HCT116 (cell line): ENCODE results near the gene SLC41A3. TPM values are rescaled to one million over a fixed set of nuclear protein-coding genes. Genes with fewer than 3 reads are reported as not detected.

Source experiments
- ATAC-seq: fragments of 200-7000 bp; cut with Tn5 transposase; 2 replicates; pipeline ENCODE4 v1.9.1; 2020; ENCODE audit warnings: mild to moderate bottlenecking, moderate library complexity
- BruUV-seq: library from RNA; stranded (reverse); fragments of 400-500 nt; replicated peaks from 2 replicates; lab custom pipeline; 2021; lab: Mats Ljungman, UMichigan
- CTCF ChIA-PET: fragments of 300-600 bp; sonication (Branson Sonifier 250); formaldehyde crosslinking; loops from one replicate; lab custom pipeline; 2021; ENCODE audit warnings: antibody characterized with exemption; lab: Charles Lee
- POLR2A ChIA-PET: fragments of 300-600, 350-600 bp; sonication (Branson Sonifier 250); formaldehyde crosslinking; loops from one replicate; lab custom pipeline; 2021; ENCODE audit warnings: antibody characterized with exemption; lab: Charles Lee
- RAD21 ChIA-PET, 2 experiments: fragments of 300-600 bp; sonication (Branson Sonifier 250); formaldehyde crosslinking; loops; one replicate each; lab custom pipeline; 2023; ENCODE audit warnings: low total read pairs in 2 of 2; ENCODE audit not compliant: uncharacterized antibody in 2 of 2, unreplicated experiment in 2 of 2, low non-redundant PET in 1 of 2; lab: Charles Lee
- DNase-seq: peaks from one replicate; pipeline ENCODE4 v3.0.0-alpha.2; 2010; ENCODE audit warnings: low read depth, low spot score
- H2AFZ ChIP-seq: fragments of 200-600 bp; shearing (Covaris generic), sonication (generic); 2 replicates; pipeline ENCODE4 v1.6.1; 2017; ENCODE audit warnings: low read depth, mixed run types, mixed read lengths, antibody characterized with exemption, low read length; ENCODE audit not compliant: poor library complexity, severe bottlenecking
- H3K27ac ChIP-seq: 2 replicates; pipeline ENCODE4 v1.5.1; 2012; ENCODE audit warnings: low read depth, low read length
- H3K27me3 ChIP-seq: fragments of 200-600 bp; sonication (generic); 2 replicates; pipeline ENCODE4 v1.6.1; 2016; ENCODE audit warnings: mixed run types, low read length, mixed read lengths; ENCODE audit not compliant: insufficient read depth
- H3K36me3 ChIP-seq, 2 experiments: fragments of 200-500 bp in 1 of 2; fragments of 200-600 bp in 1 of 2; sonication (Bioruptor generic) in 1 of 2; sonication (generic) in 1 of 2; 2 replicates each; pipeline versions ENCODE4 v1.5.1 to v1.6.1; 2014 to 2016; ENCODE audit warnings: low read length in 2 of 2, inconsistent platforms in 1 of 2, mixed read lengths in 1 of 2, mixed run types in 1 of 2; ENCODE audit not compliant: insufficient read depth in 2 of 2, control insufficient read depth in 1 of 2
- H3K4me1 ChIP-seq, 2 experiments: fragments of 200-600 bp in 1 of 2; sonication (generic) in 1 of 2; 2 replicates each; pipeline versions ENCODE4 v1.5.1 to v1.6.1; 2012 to 2017; ENCODE audit warnings: low read length in 2 of 2, inconsistent platforms in 1 of 2, mild to moderate bottlenecking in 1 of 2, mixed read lengths in 1 of 2, mixed run types in 1 of 2, moderate library complexity in 1 of 2; ENCODE audit not compliant: insufficient read depth in 2 of 2, control insufficient read depth in 1 of 2
- H3K4me2 ChIP-seq: fragments of 200-600 bp; sonication (generic); 2 replicates; pipeline ENCODE4 v1.6.1; 2017; ENCODE audit warnings: mixed run types, low read length, mixed read lengths
- H3K4me3 ChIP-seq, 2 experiments: fragments of 200-600 bp in 1 of 2; sonication (generic) in 1 of 2; replicated peaks in 1 of 2; 2 replicates each; pipeline ENCODE4 v1.5.1; 2011 to 2016; ENCODE audit warnings: low read length in 2 of 2, control low read depth in 1 of 2, low read depth in 1 of 2, mild to moderate bottlenecking in 1 of 2, mixed read lengths in 1 of 2, mixed run types in 1 of 2
- H3K79me2 ChIP-seq: fragments of 200-600 bp; sonication (generic); 2 replicates; pipeline ENCODE4 v1.6.1; 2017; ENCODE audit warnings: mild to moderate bottlenecking, mixed run types, low read length, moderate library complexity, mixed read lengths; ENCODE audit not compliant: insufficient read depth
- H3K9ac ChIP-seq: fragments of 200-600 bp; sonication (generic); 2 replicates; pipeline ENCODE4 v1.6.1; 2016; ENCODE audit warnings: low read length, mixed read lengths
- H3K9me2 ChIP-seq: fragments of 200-600 bp; sonication (generic), shearing (Covaris generic); 2 replicates; pipeline ENCODE4 v1.6.1; 2017; ENCODE audit warnings: mixed run types, mild to moderate bottlenecking, moderate library complexity; ENCODE audit not compliant: insufficient read depth
- H3K9me3 ChIP-seq, 2 experiments: fragments of 200-500 bp in 1 of 2; fragments of 200-600 bp in 1 of 2; sonication (Bioruptor generic) in 1 of 2; sonication (generic) in 1 of 2; 2 replicates each; pipeline ENCODE4 v1.6.1; 2014 to 2017; ENCODE audit warnings: low read length in 2 of 2, mixed read lengths in 2 of 2, inconsistent platforms in 1 of 2, low read depth in 1 of 2, mild to moderate bottlenecking in 1 of 2, mixed run types in 1 of 2, moderate library complexity in 1 of 2; ENCODE audit not compliant: control insufficient read depth in 1 of 2, insufficient read depth in 1 of 2
- H4K20me1 ChIP-seq: fragments of 200-600 bp; sonication (generic), shearing (Covaris generic); 2 replicates; pipeline ENCODE4 v1.6.1; 2017; ENCODE audit warnings: mixed run types, mild to moderate bottlenecking, moderate library complexity; ENCODE audit not compliant: insufficient read depth
- ATF3 ChIP-seq: IDR thresholded peaks from 2 replicates; pipeline ENCODE4 v1.6.1; 2012
- CBX3 ChIP-seq: IDR thresholded peaks from 2 replicates; pipeline ENCODE4 v1.6.1; 2012; ENCODE audit warnings: low read depth
- CTCF ChIP-seq, 3 experiments: fragments of 200-600 bp in 1 of 3; sonication (generic) in 1 of 3; IDR thresholded peaks in 2 of 3; conservative IDR thresholded peaks in 1 of 3; 2 replicates each; pipeline ENCODE4 v1.5.1; 2012 to 2017; ENCODE audit warnings: low read depth in 2 of 3, low read length in 2 of 3, antibody characterized with exemption in 1 of 3, borderline replicate concordance in 1 of 3, control low read depth in 1 of 3, mild to moderate bottlenecking in 1 of 3, mixed read lengths in 1 of 3, mixed run types in 1 of 3, moderate library complexity in 1 of 3; ENCODE audit not compliant: insufficient read depth in 1 of 3
- EGR1 ChIP-seq: IDR thresholded peaks from 2 replicates; pipeline ENCODE4 v1.6.1; 2012; ENCODE audit warnings: low read depth
- EZH2phosphoT487 ChIP-seq: fragments of 200-600 bp; IDR thresholded peaks from 2 replicates; pipeline ENCODE4 v1.6.1; 2018; ENCODE audit warnings: antibody characterized with exemption, borderline replicate concordance
- FOSL1 ChIP-seq: IDR thresholded peaks from 2 replicates; pipeline ENCODE4 v1.6.1; 2012; ENCODE audit warnings: low read depth
- MAX ChIP-seq: IDR thresholded peaks from 2 replicates; pipeline ENCODE4 v1.6.1; 2012
- REST ChIP-seq: IDR thresholded peaks from 2 replicates; pipeline ENCODE4 v1.6.1; 2012; ENCODE audit warnings: low read depth
- SP1 ChIP-seq: IDR thresholded peaks from 2 replicates; pipeline ENCODE4 v1.6.1; 2012; ENCODE audit warnings: low read depth
- YY1 ChIP-seq: IDR thresholded peaks from 2 replicates; pipeline ENCODE4 v1.6.1; 2011; ENCODE audit warnings: low read length, low read depth, moderate library complexity, mild to moderate bottlenecking; ENCODE audit not compliant: insufficient replicate concordance; ENCODE audit errors: extremely low read depth
- ZNF274 ChIP-seq: fragments of 200-500 bp; sonication (Bioruptor generic); IDR thresholded peaks from 2 replicates; pipeline ENCODE4 v1.6.1; 2014; ENCODE audit warnings: mild to moderate bottlenecking, low read depth, low read length, inconsistent platforms
- intact Hi-C: fragments of 100-400 bp; cut with micrococcal nuclease; formaldehyde crosslinking; loops from 2 replicates; pipeline ENCODE4 v1.10.0; 2022
- total RNA-seq: library from RNA; stranded (reverse); gene quantifications from one replicate; pipeline ENCODE4 v1.2.1, GENCODE V29; 2021; ENCODE audit not compliant: unreplicated experiment

SLC41A3 gene
- total RNA-seq, 1 experiment from 2014 or later, result 45.9 TPM

GRCh38 chr3:125958511-125959316 lies 125.2 kb downstream of the SLC41A3 start (continued):
- TF ChIP-seq REST (no peak), MAX (no peak), ZNF274 (no peak)
- TF ChIP-seq, all 23 proteins: peak for 0

- H3K9ac ChIP-seq, result no peak overlapping the region
- H3K4me3 ChIP-seq, result no peak overlapping the region
- H3K79me2 ChIP-seq, result no peaks in the 10 kb centered on the region
- DNase-seq (no peak), ATAC-seq (peak; percentile 57)
- CTCF ChIA-PET, result no interaction called here
- H3K9me2 ChIP-seq, result no peaks in the 10 kb centered on the region
- no peaks in the 10 kb centered on the region for H3K9me3 ChIP-seq
- no peaks in the 10 kb centered on the region for H3K36me3 ChIP-seq
- no peak overlapping the region for H3K27ac ChIP-seq
- no peaks in the 10 kb centered on the region for H3K4me1 ChIP-seq
- BruUV-seq, result no TSS peak
- peak overlapping the region; percentile 25; the same call in 1 of the 2 replicates for H3K4me2 ChIP-seq
- H3K27me3 ChIP-seq, result no peaks in the 10 kb centered on the region
- H2AFZ ChIP-seq, result no peak overlapping the region
- no peaks in the 10 kb centered on the region for H4K20me1 ChIP-seq
- intact Hi-C loops, result no loop called here
- RAD21 ChIA-PET, result no interaction called here
- POLR2A ChIA-PET, result no interaction called here
- no peak for TF ChIP-seq CTCF (IDR thresholded peaks at IDR 0.05 in 2 of 3, conservative IDR thresholded peaks at IDR 0.05 in 1 of 3; ENCODE audit: borderline replicate concordance in 1 of 3, insufficient read depth in 1 of 3, low read depth in 2 of 3, low read length in 2 of 3)
- no peak for TF ChIP-seq ATF3
- no peak for TF ChIP-seq YY1
- no peak for TF ChIP-seq EGR1
- no peak for TF ChIP-seq REST
- TF ChIP-seq FOSL1, result no peak
- no peak for TF ChIP-seq ZNF274
- TF ChIP-seq CBX3, result no peak
- no peak for TF ChIP-seq SP1
- no peak for TF ChIP-seq EZH2phosphoT487
These were observed 126.0 kb downstream of the SLC41A3 start for GRCh38 chr3:125957674-125958510.
